Stomach (tissue), 9 donors: ENCODE measurements around the gene ARHGAP1. TPM values are rescaled to one million over a fixed set of nuclear protein-coding genes. Genes with fewer than 3 reads are reported as not detected.
A peak's percentile ranks its signal among the peaks of the same experiment; 100 is the strongest.

Source experiments
- DNase-seq, 2 donors: peaks; one replicate each; pipeline versions ENCODE4 v3.0.0 to v3.0.0-alpha.2; 2013 to 2019
- H3K27ac ChIP-seq, 5 donors: fragments of 200-600 bp in 4 of 5; sonication (generic) in 4 of 5; one replicate each; pipeline ENCODE4 v1.5.1; 2013 to 2019; ENCODE audit warnings: mild to moderate bottlenecking in 1 of 5, moderate library complexity in 1 of 5
- H3K27me3 ChIP-seq, 3 donors: fragments of 200-600 bp; sonication (generic); one replicate each; pipeline ENCODE4 v1.5.1; 2017 to 2019; ENCODE audit warnings: mixed run types in 1 of 3
- H3K36me3 ChIP-seq, 4 donors: fragments of 200-600 bp; sonication (generic); 1 replicate in 3 of 4; 2 replicates in 1 of 4; pipeline ENCODE4 v1.5.1; 2016 to 2019
- H3K4me1 ChIP-seq, 4 donors: fragments of 200-600 bp; sonication (generic); one replicate each; pipeline ENCODE4 v1.5.1; 2016 to 2019
- H3K4me3 ChIP-seq, 4 donors: fragments of 200-600 bp; sonication (generic) in 3 of 4; one replicate each; pipeline ENCODE4 v1.5.1; 2016 to 2019; ENCODE audit warnings: mild to moderate bottlenecking in 1 of 4
- H3K9me3 ChIP-seq, 4 donors: fragments of 200-600 bp; sonication (generic); one replicate each; pipeline ENCODE4 v1.5.1; 2016 to 2019
- EP300 ChIP-seq: sonication (generic); formaldehyde crosslinking; IDR thresholded peaks from one replicate; pipeline ENCODE4 v1.6.1; 2017; ENCODE audit warnings: antibody characterized with exemption
- POLR2A ChIP-seq, 4 donors: fragments of 450-650 bp; IDR thresholded peaks; one replicate each; pipeline ENCODE4 v1.6.1; 2016; ENCODE audit warnings: antibody characterized with exemption in 4 of 4, control low read depth in 2 of 4, mild to moderate bottlenecking in 1 of 4, moderate library complexity in 1 of 4
- POLR2AphosphoS5 ChIP-seq, 3 donors: sonication (generic); formaldehyde crosslinking; IDR thresholded peaks; one replicate each; pipeline ENCODE4 v1.6.1; 2016; ENCODE audit warnings: antibody characterized with exemption in 3 of 3
- WGBS, 5 donors: extraction: QIAGEN DNeasy Blood & Tissue Kit in 3 of 5; methylation state at CpG; one replicate each; pipeline versions ENCODE4 v1.1.5 to v1.1.7; 2013 to 2018; 5-methylcytosine and 5-hydroxymethylcytosine counted together
- intact Hi-C: fragments of 100-400 bp; cut with DNase I; formaldehyde crosslinking; loops from one replicate; pipeline ENCODE4 v1.15.1; 2023; ENCODE audit warnings: low total_unique reads
- polyA plus RNA-seq, 3 donors: library from polyadenylated mRNA; stranded (reverse); fragments of 200-250 nt; gene quantifications; one replicate each; pipeline ENCODE4 v1.2.3, GENCODE V29; 2013
- total RNA-seq, 5 donors: library from RNA; depleted of rRNA; stranded (reverse); fragments of >200 nt; gene quantifications; one replicate each; pipeline versions ENCODE4 v1.1.0 to v1.2.3, GENCODE V29; 2014 to 2016
- TF ChIP-seq, protein P1 (sequence below), 7 experiments: fragments of 450-650 bp in 4 of 7; fragments of 200-600 bp in 3 of 7; sonication (generic) in 3 of 7; IDR thresholded peaks; one replicate each; pipeline ENCODE4 v1.5.1; 2016 to 2019; ENCODE audit warnings: antibody characterized with exemption in 7 of 7, control low read depth in 2 of 7, mild to moderate bottlenecking in 1 of 7
- donor health status: healthy with polysubstance abuse.
- donor health status: Bipolar disorder and iron deficiency.
- donor health status: healthy.

ARHGAP1 gene
- total and polyA plus RNA-seq, 8 donors = 21.1 to 82.9 (median 31.3) TPM

DNA sequence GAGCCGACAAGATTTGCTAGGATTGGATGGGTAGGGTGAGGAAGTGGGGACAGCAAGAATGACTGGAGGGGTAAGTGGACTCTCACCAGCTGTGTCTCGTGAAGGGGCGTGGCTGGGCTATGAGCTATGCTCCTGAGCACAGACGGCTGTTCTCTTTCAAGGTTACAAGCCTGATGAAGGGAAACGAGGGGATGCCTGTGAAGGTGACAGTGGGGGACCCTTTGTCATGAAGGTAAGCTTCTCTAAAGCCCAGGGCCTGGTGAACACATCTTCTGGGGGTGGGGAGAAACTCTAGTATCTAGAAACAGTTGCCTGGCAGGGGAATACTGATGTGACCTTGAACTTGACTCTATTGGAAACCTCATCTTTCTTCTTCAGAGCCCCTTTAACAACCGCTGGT, 38.5 kb upstream of the ARHGAP1 start:
- Histone ChIP-seq H3K4me1 (no peaks in the 10 kb centered on the region), H3K27me3 (no peaks in the 10 kb centered on the region), H3K36me3 (peaks cover 29 to 44% (median 30%) of the 10 kb centered on the region in 4 donors), H3K4me3 (no peak overlapping the region), H3K9me3 (no peaks in the 10 kb centered on the region), H3K27ac (no peak overlapping the region)
- WGBS, 5 donors = 64 to 76% (median 72%) methylated on average over 6 of the region's 6 CpGs
- DNase-seq = no peak
- TF ChIP-seq, protein P1, sequence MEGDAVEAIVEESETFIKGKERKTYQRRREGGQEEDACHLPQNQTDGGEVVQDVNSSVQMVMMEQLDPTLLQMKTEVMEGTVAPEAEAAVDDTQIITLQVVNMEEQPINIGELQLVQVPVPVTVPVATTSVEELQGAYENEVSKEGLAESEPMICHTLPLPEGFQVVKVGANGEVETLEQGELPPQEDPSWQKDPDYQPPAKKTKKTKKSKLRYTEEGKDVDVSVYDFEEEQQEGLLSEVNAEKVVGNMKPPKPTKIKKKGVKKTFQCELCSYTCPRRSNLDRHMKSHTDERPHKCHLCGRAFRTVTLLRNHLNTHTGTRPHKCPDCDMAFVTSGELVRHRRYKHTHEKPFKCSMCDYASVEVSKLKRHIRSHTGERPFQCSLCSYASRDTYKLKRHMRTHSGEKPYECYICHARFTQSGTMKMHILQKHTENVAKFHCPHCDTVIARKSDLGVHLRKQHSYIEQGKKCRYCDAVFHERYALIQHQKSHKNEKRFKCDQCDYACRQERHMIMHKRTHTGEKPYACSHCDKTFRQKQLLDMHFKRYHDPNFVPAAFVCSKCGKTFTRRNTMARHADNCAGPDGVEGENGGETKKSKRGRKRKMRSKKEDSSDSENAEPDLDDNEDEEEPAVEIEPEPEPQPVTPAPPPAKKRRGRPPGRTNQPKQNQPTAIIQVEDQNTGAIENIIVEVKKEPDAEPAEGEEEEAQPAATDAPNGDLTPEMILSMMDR (IDR thresholded peaks at IDR 0.05) = no peak
- TF ChIP-seq EP300 = no peak
- intact Hi-C loops = no loop called here

DNA sequence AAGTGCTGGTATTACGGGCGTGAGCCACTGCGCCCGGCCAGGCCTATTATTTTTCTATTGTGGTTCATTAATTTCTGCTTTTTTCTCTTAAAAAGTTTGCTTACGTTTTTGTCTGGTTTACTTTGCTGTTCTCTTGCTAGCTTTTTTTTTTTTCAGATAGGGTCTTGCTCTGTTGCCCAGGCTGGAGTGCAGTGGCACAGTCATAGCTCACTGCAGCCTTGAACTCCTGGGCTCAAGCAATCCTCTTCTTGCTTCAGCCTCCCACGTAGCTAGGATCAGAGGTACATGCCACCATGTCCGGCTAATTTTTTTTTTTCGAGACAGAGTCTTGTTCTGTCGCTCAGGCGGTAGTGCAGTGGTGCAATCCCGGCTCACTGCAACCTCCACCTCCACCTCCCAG, 37.3 kb upstream of the ARHGAP1 start:
- no peak for TF ChIP-seq EP300
- TF ChIP-seq, protein P1 (IDR thresholded peaks at IDR 0.05) = no peak
- H3K9me3 ChIP-seq = no peaks in the 10 kb centered on the region
- no peaks in the 10 kb centered on the region for H3K4me1 ChIP-seq
- DNase-seq = no peak
- H3K36me3 ChIP-seq = peaks cover 17 to 32% (median 18%) of the 10 kb centered on the region in 4 donors
- no peak overlapping the region for H3K4me3 ChIP-seq
- no peak overlapping the region for H3K27ac ChIP-seq
- WGBS, 5 donors = 94 to 96% (median 94%) methylated on average over 11 of the region's 11 CpGs
- intact Hi-C loops = no loop called here
- H3K27me3 ChIP-seq = no peaks in the 10 kb centered on the region

DNA sequence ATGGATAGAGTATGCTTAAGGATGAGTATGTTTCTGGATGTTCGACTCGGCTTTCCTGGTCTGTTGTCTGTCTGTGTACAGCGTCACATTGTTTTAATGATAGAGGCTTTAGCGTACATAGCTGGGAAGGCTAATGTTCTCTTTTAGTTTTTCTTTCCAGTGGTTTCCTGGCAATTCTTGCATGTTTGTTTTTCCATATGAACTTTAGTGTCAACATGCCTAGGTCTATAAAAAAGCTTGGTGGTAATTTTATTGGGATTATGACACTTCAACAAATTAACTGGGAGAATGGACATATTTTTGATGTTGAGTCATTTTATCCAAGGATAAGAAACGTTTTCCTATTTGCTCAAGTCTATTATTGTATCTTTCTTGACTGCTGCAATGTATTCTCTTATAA, 36.2 kb upstream of the ARHGAP1 start:
- no peaks in the 10 kb centered on the region for H3K9me3 ChIP-seq
- no peak overlapping the region for H3K4me3 ChIP-seq
- H3K27ac ChIP-seq = peak overlapping the region in 1 of 5 donors; percentile 22
- H3K27me3 ChIP-seq = no peaks in the 10 kb centered on the region
- TF ChIP-seq EP300 (no peak), POLR2AphosphoS5 (IDR thresholded peaks at IDR 0.05) (no peak), POLR2A (IDR thresholded peaks at IDR 0.05) (no peak)
- TF ChIP-seq, protein P1 (IDR thresholded peaks at IDR 0.05) = no peak
- no peaks in the 10 kb centered on the region for H3K4me1 ChIP-seq
- intact Hi-C loops = no loop called here
- H3K36me3 ChIP-seq = peaks cover 6 to 22% (median 8%) of the 10 kb centered on the region in 4 donors
- no peak for DNase-seq
- 25 to 57% (median 33%) methylated on average over 5 of the region's 5 CpGs for WGBS, 5 donors

DNA sequence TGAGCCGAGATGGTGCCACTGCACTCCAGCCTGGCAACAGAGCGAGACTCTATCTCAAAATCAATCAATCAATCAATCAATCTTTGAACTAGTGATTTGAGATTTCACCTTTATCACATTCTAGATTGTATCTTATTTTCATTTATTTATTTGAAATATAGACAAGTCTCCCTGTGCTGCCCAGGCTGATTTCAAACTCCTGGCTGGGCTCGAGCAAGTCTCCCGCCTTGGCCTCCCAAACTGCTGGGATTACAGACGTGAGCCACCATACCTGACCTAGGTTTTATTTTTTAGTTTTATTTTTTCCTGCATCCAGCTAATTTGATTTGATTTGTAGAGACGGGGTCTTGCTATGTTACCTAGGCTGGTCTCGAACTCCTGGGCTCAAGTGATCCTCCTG, 35.7 kb upstream of the ARHGAP1 start:
- no peak for DNase-seq

More for the DNA sequence above, 35.7 kb upstream of the ARHGAP1 start:
- no peaks in the 10 kb centered on the region for H3K9me3 ChIP-seq
- no peak overlapping the region for H3K4me3 ChIP-seq
- H3K4me1 ChIP-seq = no peaks in the 10 kb centered on the region
- TF ChIP-seq POLR2A (IDR thresholded peaks at IDR 0.05) (no peak), EP300 (no peak), POLR2AphosphoS5 (IDR thresholded peaks at IDR 0.05) (no peak)
- TF ChIP-seq, protein P1 (IDR thresholded peaks at IDR 0.05) = no peak
- peaks cover 1 to 17% (median 3%) of the 10 kb centered on the region in 4 donors for H3K36me3 ChIP-seq
- intact Hi-C loops = no loop called here
- H3K27ac ChIP-seq = peak overlapping the region in 1 of 5 donors; percentile 22
- no peaks in the 10 kb centered on the region for H3K27me3 ChIP-seq
- WGBS, 5 donors = 84 to 94% (median 93%) methylated on average over 7 of the region's 7 CpGs
